SK-N-MC (cell line): ENCODE results near the gene SNX14.

Experiments used
- EZH2 ChIP-seq: fragments of 200-600 bp; sonication (generic); IDR thresholded peaks from one replicate; pipeline ENCODE4 v1.6.1; 2017; ENCODE audit warnings: antibody characterized with exemption
- FOXP2 ChIP-seq: optimal IDR thresholded peaks from 2 replicates; pipeline ENCODE3; 2011; ENCODE audit warnings: mild to moderate bottlenecking, moderate library complexity; ENCODE audit not compliant: insufficient read depth; ENCODE audit errors: extremely low read length, control extremely low read depth
- POLR2AphosphoS5 ChIP-seq: IDR thresholded peaks from 2 replicates; pipeline ENCODE4 v1.6.1; 2012; ENCODE audit warnings: mild to moderate bottlenecking, low read depth, low read length, borderline replicate concordance

DNA sequence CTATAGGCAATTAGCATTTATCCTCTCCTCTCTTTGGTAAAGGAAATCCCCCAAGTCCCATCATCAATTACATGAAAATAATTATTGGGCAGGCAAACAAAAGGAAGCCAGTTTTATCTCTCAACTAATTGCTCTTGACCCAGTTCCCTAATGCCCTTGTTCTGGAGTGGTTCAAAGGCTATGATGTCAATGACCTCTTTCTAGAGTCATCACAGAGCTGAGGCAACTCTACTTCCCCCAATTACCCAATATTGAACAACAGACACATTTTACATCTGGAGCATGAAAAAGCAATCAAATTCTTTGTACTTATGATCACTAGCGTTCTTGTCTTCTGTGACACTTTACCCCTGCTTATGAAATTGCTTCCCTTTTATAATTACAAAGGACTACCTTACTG is 100.3 kb downstream of the SNX14 start:
- TF ChIP-seq POLR2AphosphoS5 (no peak), EZH2 (no peak), FOXP2 (no peak)
